PC-9 (cell line): ENCODE data around the gene TSPAN32.

Source experiments
- EZH2 ChIP-seq: fragments of 200-600 bp; sonication (generic); IDR thresholded peaks from 2 replicates; pipeline ENCODE4 v1.8.0; 2017; ENCODE audit warnings: antibody characterized with exemption, low read depth
- TF ChIP-seq, protein P1 (sequence below): fragments of 200-600 bp; sonication (generic); conservative IDR thresholded peaks from 2 replicates; pipeline ENCODE4 v1.6.1; 2017; ENCODE audit warnings: mixed run types, antibody characterized with exemption, mild to moderate bottlenecking, moderate library complexity

DNA sequence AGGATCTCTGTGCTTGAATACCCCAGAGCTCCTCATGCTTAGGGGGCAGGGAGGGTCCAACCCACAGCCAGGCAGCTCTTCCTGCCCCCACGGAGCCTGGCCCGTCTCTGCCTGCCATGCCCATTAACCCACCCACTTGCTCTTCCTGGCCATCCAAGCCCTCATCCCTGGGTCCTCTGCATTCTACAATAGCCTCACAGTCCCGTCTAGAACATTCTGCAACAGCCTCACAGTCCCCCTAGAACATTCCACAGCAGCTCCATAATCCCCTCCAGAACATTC, 15.1 kb downstream of the TSPAN32 start:
- TF ChIP-seq, protein P1, sequence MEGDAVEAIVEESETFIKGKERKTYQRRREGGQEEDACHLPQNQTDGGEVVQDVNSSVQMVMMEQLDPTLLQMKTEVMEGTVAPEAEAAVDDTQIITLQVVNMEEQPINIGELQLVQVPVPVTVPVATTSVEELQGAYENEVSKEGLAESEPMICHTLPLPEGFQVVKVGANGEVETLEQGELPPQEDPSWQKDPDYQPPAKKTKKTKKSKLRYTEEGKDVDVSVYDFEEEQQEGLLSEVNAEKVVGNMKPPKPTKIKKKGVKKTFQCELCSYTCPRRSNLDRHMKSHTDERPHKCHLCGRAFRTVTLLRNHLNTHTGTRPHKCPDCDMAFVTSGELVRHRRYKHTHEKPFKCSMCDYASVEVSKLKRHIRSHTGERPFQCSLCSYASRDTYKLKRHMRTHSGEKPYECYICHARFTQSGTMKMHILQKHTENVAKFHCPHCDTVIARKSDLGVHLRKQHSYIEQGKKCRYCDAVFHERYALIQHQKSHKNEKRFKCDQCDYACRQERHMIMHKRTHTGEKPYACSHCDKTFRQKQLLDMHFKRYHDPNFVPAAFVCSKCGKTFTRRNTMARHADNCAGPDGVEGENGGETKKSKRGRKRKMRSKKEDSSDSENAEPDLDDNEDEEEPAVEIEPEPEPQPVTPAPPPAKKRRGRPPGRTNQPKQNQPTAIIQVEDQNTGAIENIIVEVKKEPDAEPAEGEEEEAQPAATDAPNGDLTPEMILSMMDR = no peak
- TF ChIP-seq EZH2 = no peak
